Astrocyte of the spinal cord (primary cell): ENCODE data around the gene CFAP57.
A peak's percentile ranks its signal among the peaks of the same experiment; 100 is the strongest.
"Not testable (repeated sequence)": the region's sequence is repeated elsewhere in the genome, so short reads cannot be mapped to it uniquely, and the experiment has no call there.

ENCODE experiments used
- DNase-seq: peaks from one replicate; pipeline ENCODE4 v3.0.0; 2011; ENCODE audit warnings: low read depth, low spot score
- H3K4me3 ChIP-seq: 2 replicates; pipeline ENCODE4 v1.5.1; 2011; ENCODE audit warnings: low read depth, mild to moderate bottlenecking, low read length, moderate library complexity
- CTCF ChIP-seq: IDR thresholded peaks from 2 replicates; pipeline ENCODE4 v1.5.1; 2012; ENCODE audit warnings: low read depth, mild to moderate bottlenecking, low read length, inconsistent platforms
- in situ Hi-C: cut with HindIII; loops from 2 replicates; pipeline ENCODE4 v1.10.0; 2017; ENCODE audit warnings: low sequenced_read_pairs

The CFAP57 gene

GRCh38 chr1:43204394-43204793 is 32.3 kb downstream of the CFAP57 start:
- TF ChIP-seq CTCF: no peak
- no peak for DNase-seq
- H3K4me3 ChIP-seq: no peak overlapping the region
- in situ Hi-C loops: no loop called here

- peak; percentile 37 for DNase-seq
- no peak for TF ChIP-seq CTCF
- in situ Hi-C loops: no loop called here
- H3K4me3 ChIP-seq: no peak overlapping the region
Measured at GRCh38 chr1:43205671-43206070, 33.5 kb downstream of the CFAP57 start.

- no peak overlapping the region for H3K4me3 ChIP-seq
- TF ChIP-seq CTCF: no peak
- in situ Hi-C loops: no loop called here
- DNase-seq: peak; percentile 89
Measured at GRCh38 chr1:43206600-43207228, 34.6 kb downstream of the CFAP57 start.

GRCh38 chr1:43207229-43207853 is 35.2 kb downstream of the CFAP57 start:
- TF ChIP-seq CTCF: no peak
- H3K4me3 ChIP-seq: no peak overlapping the region
- DNase-seq: peak; percentile 22
- in situ Hi-C loops: no loop called here

- in situ Hi-C loops, H3K4me3 ChIP-seq, DNase-seq: not testable (repeated sequence)
Measured at GRCh38 chr1:43208277-43208676, 36.1 kb downstream of the CFAP57 start.

GRCh38 chr1:43214501-43215444 is 42.6 kb downstream of the CFAP57 start:
- in situ Hi-C loops: no loop called here
- no peak overlapping the region for H3K4me3 ChIP-seq
- TF ChIP-seq CTCF: no peak
- DNase-seq: peak; percentile 6
